ENCODE measurements around the gene VASH2.

The VASH2 gene

DNA sequence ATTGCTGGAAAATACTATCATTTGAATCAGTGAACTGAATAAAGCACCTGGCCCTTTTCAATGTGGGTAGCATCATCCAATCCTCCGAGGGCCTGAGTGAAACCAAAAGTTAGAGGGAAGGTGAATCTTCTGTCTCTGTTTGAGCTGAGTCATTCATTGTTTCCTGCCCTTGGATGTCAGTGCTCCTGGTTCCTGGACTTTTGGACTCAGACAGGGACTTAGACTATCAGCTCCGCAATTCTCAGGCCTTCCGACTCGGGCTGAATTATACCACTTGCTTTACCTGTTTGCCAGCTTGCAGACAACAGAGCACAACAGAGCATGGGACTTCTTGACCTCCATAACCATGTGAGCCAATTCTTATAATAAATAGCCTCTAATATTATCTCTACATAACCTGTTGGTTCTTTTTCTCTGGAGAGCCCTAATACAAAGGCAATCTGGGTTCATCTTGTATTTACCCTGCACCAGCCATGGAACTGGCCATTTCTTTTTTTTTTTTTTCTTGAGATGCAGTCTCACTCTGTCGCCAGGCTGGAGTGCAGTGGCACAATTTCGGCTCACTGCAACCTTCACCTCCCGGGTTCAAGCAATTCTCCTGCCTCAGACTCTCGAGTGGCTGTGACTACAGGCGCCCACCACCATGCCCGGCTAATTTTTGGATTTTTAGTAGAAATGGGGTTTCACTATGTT, 19.2 kb upstream of the VASH2 start:
- no peak for DNase-seq

DNA sequence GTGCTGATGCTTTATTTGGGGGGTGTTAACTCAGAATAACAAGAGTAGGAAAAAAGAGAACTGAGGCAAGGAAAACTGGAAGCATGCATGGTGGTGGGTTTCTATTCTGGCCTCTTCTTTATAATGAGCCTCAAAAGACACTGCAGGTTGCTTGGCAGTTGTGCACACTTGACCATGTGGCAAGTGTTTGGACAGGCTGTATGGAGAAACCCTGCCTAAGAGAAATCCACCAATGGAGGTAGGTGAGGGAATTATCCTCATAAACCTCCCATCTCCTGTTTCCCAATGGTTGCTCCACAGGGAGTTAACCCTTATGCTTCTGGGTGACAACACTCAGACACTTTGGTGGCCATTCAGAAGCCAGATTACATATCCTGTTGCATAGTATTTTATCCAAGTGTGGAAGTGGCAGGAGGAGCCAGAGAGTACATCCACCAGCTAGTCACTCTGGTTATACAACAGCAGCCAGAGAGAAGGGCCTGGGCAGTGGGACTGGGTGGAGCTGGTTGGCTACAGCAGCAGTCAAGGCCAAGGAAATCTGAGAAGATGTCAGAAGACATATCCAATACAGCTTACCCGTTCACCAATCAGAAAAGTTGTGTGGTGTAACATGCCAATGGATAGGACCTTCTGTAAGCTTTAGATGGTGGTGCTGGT, 16.4 kb upstream of the VASH2 start:
- DNase-seq, result no peak

DNA sequence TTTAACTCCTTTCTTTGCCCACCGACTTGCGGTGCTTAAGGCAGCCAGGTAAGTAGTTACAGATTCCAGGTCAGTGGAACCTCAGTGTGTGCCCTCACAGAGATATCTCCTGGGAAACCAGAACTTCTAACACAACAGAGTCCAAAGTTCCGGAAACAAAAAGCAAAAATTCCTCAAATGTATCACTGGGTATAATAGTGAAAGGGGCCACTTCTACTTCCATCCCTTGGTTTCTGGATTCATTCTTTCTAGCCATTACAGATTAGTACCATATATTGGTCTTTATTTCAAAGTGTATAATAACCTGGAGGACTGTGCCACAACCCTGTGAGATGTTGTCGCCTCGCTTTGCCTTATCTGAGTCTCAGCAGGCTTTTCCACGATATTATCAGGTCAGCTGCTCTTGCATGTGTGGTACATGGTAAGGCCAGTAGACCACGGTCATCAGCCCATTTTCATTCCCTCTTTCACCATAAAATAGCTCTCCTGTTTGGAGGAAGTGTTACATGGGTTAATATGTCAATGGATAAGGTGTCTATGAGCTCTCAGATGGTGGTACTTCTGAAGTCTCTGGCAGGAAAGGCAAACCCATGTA, 14.9 kb upstream of the VASH2 start:
- DNase-seq, result no peak

DNA sequence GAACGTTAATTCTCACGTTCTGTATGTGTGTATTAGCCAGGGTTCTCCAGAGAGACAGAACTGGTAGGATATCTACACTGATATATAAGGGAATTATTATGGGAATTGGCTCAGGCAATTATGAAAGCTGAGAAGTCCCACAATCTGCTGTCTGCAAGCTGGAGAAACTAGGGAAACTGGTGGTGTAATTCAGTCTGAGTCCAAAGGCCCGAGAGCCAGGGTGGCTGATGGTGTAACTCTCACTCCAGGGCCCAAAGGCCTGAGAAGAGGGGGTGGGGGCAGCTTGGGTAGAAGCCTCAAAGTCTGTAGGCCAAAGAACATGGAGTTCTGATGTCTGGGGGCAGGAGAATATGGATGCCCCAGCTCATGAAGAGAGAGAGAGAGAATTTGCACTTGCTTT, 13.3 kb upstream of the VASH2 start:
- no peak for DNase-seq

DNA sequence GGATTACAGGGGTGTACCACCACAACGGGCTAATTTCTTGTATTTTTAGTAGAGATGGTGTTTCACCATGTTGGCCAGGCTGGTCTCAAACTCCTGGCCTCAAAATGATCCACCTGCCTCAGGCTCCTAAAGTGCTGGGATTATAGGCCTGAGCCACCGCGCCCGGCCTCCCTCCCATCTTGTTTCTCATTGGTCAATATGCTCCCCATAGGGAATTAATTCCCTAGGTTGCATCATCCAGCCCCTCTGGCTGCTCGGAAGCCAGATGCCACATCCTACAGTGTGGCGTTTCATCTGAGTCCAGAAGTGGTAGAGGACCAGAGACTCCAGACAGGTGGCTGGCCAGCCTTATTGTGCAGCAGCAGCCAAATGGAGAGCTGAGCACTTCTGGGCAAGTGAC, 11.5 kb upstream of the VASH2 start:
- DNase-seq, result no peak

DNA sequence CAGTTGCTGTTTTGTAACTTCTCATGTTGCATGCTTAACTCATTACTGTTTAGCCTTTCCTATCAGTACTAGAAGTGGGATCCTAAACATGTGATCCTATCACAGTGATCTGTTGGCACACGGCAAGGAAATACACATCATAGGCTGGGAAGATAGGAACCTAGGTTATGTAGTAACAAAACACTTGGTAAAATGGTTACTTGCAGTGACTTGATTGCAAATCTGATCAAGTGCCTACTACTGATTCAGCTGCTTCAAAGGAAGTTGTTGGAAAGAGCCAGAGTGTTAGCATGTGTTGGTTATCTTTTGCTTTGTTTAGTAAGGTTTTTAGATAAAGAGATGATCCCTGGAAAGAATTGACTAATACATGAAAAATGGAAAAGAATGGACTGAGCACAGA, 8.9 kb upstream of the VASH2 start:
- no peak for DNase-seq

DNA sequence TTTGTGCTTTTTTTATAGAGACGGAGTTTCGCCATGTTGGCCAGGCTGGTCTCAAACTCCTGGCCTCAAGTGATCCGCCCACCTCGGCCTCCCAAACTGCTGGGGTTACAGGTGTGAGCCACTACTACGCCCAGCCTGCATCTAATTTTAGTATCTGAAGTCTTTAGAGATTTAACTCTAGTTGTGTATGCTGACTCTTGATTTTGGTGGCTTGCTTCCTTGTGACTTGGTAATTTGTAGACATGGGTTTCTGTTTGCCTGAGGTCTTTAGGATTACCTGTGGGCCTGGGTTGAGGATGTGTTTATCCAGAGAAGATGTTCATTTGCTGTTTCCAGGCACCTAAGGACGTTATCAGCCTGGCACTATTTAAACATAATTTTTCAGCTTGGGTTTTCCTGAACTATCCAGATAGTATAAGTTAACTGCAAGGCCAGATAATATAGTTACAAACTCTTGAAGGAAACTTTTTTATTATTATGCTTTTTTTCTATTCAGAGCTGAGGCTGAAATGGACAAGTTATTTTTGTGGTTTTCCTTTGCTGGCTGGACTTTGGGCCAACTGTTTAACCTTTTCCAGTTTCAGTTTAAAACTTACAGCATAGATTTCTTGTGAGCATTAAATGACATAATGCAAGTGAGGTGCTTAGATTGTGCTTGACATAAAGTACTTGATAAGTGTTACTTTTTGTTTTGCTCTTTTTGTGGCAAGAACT, 7.5 kb upstream of the VASH2 start:
- no peak for DNase-seq

DNA sequence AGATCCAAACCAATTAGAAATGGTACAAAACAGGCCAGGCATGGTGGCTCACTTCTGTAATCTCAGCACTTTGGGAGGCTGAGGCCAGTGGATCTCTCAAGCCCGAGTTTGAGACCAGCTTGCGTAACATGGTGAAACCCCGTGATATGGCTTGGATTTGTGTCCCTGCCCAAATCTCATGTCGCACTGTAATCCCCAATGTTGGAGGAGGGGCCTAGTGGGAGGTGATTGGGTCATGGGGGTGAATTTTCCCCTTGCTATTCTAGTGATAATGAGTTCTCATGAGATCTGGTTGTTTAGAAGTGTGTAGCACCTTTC, 7.0 kb upstream of the VASH2 start:
- DNase-seq, result no peak

DNA sequence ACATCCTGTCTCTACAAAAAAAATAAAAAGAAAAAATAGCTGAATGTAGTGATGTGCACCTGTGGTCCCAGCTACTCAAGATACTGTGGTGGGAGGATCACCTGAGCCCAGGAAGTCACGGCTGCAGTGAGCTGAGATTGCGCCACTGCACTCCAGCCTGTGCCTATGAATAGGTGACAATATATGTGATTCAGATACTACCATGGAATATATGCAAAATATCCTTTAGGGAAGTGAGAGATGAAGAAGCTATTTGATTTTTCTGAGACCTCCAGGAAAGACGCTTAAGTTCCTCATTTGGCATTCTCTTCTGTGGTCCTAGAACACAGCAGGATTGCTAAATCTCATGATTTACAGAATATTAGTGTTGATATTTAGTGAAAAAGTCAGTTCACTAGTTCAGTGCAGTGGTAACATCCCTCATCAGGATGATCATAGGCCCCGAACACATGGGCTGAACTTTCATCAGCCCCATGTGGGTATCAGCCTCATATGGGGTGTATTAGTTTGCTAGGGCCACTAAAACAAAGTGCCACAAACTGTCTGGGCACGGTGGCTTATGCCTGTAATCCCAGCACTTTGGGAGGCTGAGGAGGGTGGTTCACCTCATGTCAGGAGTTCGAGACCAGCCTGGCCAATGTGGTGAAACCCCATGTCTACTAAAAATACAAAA, 6.0 kb upstream of the VASH2 start:
- no peak for DNase-seq

DNA sequence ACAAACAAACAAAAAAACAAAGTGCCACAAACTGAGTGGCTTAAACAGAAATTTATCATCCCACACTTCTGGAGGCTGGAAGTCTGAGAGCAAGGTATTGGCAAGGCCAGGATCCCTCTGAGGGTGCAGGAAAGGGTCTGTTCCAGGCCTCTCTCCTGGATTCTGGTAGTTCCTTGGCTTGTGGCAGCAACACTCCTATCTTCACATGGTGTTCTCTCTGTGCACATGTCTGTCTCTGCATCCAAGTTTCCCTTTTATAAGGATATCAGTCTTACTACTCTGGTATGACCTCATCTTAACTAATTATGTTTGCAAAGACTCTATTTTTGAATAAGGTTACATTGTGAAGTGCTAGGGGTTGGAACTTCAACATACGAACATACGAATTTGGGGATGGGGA, 5.3 kb upstream of the VASH2 start:
- DNase-seq, result no peak

DNA sequence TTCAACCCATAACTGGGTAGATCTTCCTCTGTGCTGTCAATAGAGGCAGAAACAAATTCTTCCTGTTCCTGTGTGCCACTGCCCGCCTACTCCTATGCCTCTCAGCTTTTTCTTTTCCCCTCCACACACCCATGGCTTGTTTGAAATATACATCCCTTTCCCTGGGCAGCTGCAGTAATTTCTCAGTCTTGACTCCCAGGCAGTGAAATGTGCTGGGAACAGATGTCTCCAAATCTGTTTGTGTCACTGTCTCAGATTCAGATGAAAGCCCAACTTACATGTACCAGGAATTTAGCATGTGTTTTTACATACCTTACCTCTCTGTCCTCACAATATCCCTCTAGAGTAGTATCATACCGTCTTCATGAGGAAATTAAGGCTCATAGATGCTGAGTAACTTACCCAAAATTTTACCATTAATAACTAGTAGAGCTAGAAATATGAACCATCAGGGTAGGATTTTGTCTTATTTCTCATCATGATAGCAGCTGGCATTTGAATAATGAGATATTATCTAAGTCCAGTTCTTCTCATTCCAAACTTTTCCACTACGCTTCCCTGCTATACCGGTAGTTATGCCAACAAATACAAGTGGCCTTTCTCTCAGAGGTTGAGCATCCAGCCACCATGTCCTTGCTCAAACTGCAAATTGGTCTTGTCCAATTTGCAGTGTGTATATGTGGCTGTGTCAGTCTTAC, 4.7 kb upstream of the VASH2 start:
- DNase-seq, result no peak

DNA sequence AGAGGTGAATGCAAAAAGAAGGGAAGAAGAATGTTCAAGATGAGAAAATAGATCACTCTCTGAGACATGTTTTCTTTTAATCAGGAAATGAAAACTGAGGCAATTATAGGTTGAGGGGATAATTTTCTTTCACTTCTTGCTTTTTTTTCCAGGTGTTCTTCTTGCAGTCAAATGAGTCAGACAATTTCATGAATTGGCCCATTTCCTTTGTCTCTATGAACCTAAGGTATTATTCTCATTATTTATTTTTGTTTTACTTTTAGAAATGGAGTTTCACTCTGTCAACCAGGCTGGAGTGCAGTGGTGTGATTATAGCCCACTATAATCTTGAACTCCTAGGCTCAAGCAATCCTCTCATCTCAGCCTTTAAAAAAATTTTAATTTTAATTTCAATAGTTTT, 3.5 kb upstream of the VASH2 start:
- no peak for DNase-seq

DNA sequence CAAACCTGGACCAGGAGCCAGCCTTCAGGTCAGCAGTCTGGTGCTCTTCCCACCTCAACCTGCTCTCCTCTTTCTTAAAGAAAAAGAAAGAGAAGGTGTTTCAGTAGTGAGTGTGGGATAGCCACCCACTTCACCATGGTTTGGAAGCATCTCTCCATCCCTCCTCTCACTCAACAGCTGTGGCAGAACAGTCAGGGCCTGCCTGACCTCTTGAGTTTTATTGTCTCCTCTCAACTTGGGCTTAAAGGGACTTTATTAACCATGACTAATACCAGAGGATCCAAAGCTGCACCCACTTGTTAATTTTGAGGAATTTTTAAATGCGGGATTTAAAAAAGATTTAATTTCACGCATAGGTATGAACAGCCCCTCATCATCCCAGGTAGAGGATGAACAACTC, 570 bp upstream of the VASH2 start:
- DNase-seq, result no peak

DNA sequence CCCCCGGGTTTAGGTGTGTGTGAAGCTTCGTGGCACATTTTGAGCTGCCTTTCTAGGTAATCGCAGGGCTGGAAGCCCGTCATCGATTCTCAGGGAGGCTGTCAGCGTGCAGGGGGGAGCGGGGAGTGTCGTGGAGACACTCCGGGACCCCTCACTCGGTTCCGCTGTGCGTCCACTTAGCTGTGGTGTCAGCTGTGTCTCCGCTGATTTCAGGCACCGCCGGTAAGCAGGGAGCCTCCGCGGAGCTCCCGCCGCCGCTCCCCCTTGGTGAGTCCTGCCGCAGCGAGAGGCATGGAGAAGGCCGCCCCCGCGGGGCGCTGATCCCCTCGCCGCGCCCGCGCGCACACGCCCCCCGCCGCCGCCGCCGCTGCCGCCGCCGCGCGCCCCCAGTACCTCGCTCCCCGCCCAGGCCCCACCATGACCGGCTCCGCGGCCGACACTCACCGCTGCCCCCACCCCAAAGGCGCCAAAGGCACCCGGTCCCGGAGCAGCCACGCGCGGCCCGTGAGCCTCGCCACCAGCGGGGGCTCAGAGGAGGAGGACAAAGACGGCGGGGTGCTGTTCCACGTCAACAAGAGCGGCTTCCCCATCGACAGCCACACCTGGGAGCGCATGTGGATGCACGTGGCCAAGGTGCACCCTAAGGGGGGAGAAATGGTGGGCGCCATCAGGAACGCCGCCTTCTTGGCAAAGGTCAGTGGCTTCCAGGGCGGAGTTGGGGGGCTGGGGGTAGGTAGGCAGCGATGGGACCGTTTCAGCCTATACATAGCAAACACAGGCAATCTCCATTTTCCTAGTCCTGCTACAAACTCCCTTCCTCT, 995 bp downstream of the VASH2 start:
- no peak for DNase-seq

DNA sequence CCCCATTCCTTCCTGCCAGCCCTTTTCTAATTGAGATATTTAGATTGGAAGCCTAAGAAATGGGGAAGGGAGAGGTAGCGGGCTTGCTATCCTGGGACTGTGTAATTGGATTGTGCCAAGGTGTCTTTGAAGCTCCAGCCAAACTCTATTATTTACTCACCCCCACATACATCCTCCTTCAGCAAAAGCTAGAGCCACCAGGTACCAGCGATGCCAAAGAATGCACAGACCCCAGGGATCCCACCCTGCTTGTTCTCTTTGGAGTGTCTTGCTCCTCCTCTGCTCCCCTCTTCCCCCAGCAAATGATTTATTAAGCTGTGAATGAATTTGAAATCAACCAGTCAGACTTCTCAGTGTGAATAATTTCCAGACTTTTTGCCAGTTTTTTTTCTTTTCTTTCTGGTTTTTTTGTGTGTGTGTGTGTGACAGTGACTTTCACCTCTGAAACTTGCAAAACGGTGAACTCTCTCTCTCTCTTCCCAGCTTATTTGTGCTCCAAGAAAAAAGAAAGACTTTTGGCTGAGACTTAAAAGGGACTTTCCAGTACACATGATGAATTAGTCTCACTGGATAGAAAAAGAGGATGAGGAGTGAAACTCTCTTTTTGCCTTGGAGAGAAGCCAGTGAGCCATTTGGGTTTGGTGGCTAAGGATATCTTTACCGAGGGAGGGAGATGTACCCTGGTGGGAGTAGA, 1.8 kb downstream of the VASH2 start:
- DNase-seq, result no peak

DNA sequence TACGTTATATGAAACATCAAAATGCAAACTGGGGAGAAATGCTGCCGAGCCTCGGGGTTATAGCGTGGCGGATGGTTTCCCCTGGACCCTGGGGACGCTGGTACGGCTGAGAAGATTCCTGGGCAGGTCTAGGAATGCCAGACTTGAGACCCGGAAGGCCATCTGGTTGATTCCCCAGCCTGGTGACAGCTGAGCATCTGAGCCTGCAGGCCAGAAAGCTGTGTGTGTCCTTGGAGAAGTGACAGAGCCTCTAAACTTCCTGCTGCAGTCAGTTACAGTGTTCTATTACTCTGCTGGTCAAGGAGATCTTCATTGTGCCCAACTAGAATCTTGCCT, 2.3 kb downstream of the VASH2 start:
- DNase-seq, result no peak

DNA sequence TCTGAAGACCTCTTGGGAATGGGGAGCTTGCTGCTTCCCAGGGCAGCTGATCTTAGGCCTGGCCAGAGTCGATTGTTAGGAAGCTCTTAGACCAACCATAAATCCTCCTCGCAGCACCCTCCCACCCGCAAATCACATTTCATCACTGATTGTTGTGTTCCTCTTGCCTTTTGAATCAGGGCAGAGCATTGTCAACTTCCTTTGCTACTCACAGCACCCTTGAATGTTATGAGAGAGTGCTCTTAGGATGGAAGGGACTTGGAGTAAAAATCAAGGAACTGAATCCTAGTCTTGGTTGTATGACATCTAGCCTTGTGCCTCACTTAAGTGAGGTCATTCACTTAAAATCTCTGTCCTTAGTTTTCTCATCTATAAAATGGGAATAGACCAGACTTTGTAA, 3.0 kb downstream of the VASH2 start:
- DNase-seq, result no peak

DNA sequence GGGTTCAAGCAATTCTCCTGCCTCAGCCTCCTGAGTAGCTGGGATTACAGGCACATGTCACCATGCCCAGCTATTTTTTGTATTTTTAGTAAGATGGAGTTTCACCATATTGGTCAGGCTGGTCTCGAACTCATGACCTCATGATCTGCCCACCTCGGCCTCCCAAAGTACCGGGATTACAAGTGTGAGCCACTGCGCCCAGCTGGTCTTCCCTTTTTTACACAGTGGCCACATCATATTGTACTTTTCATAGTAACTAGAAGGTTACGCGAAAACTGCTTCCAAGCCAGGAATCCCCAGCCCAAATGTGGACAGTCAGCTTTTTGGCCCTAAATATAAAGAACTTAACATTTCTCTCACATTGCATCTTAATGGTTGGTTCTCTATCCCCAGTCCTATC, 4.2 kb downstream of the VASH2 start:
- DNase-seq, result no peak

DNA sequence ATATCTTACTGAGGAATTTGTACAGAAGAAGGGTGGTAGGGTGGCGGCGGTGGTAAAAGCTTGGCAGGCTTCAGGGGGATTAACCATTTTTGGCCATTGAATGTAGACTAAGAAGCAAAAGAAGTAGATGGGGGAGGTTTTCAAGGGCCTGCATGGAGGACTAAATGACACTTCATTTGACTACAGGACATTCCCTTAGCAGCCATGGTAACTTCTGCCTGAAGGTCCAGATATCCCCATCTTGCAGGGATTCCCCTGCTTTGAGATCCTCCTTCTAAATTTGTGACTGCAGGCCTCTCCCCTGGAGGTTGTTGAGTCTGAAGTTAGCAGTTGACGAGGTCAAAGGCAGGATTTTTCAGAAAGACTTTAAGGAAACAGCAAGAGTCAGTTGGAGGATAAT, 4.8 kb downstream of the VASH2 start:
- DNase-seq, result no peak

DNA sequence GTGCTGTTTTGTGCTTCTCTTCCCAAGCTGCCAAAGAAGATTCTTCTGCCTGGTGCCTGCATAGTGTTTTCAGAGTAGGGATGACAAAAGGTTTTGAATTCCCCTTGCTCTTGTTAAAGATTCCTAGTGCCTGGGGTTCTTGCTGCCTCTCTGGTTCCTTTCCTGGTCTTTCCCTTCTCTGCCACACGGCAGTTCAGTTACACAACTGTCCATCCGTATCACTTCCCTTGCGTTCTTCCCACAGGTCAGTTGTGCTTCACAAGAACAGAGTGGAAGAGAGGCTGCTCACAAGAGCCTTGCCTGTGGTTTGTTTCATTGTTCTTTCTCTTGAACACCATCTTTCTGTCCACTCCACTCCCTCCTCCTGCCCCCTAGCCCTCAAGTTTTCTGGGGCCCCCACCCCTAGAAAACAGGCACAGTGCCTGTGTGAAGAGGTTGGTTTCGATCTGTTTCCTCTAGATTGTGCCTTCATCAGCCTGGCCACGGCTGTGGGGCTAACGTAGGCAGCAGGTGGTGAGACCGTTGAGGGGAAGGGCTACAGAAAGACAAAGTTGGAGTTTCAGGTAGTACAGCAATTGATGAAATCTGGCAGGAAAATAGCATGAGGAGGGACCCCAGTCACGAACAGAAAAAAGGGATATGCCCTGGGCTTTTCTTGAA, 5.8 kb downstream of the VASH2 start:
- DNase-seq, result no peak

DNA sequence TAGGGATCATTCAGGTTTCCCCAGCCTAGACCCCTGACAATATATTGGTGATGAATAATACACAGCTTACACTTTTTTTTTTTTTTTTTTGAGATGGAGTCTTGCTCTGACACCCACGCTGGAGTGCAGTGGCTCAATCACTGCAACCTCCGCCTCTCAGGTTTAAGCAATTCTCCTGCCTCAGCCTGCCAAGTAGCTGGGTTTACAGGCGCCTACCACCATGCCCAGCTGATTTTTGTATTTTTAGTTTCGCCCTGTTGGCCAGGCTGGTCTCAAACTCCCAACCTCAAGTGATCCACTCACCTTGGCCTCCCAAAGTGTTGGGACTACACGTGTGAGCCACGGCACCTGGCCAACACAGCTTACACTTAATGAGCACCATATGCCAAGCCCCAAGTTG, 7.2 kb downstream of the VASH2 start:
- DNase-seq, result no peak
